NCI-H2029 (cell line): ENCODE measurements around the gene EIF4G1.

Source experiments
- DNase-seq: peaks from one replicate; lab custom pipeline; 2025; lab: John Stamatoyannopoulos, UW

The EIF4G1 gene

GRCh38 chr3:184366619-184367289 lies 52.3 kb downstream of the EIF4G1 start:
- DNase-seq = no peak

GRCh38 chr3:184368116-184368515 lies 53.7 kb downstream of the EIF4G1 start:
- no peak for DNase-seq

- no peak for DNase-seq
These were observed 54.3 kb downstream of the EIF4G1 start for GRCh38 chr3:184368586-184369183.

GRCh38 chr3:184371570-184372018 lies 57.2 kb downstream of the EIF4G1 start:
- DNase-seq = peak; percentile 96

GRCh38 chr3:184372296-184372821 lies 58.0 kb downstream of the EIF4G1 start:
- no peak for DNase-seq

- DNase-seq = no peak
These were observed 58.5 kb downstream of the EIF4G1 start for GRCh38 chr3:184372911-184373310.

- no peak for DNase-seq
These were observed 59.0 kb downstream of the EIF4G1 start for GRCh38 chr3:184373422-184373821.

GRCh38 chr3:184375747-184376461 lies 61.5 kb downstream of the EIF4G1 start:
- DNase-seq = no peak

- DNase-seq = peak; percentile 56
These were observed 63.0 kb downstream of the EIF4G1 start for GRCh38 chr3:184377374-184377773.

GRCh38 chr3:184377882-184378445 lies 63.6 kb downstream of the EIF4G1 start, which contains the start of gene THPO:
Gene THPO (minus strand): TSS chr3:184378207. CDS start chr3:184376259, 1,948 bp downstream.
- peak; percentile 50 for DNase-seq

- DNase-seq = no peak
These were observed 64.4 kb downstream of the EIF4G1 start for GRCh38 chr3:184378651-184379357.

- DNase-seq = no peak
These were observed 65.2 kb downstream of the EIF4G1 start, which contains the start of gene CHRD for GRCh38 chr3:184379358-184380184. Gene CHRD (plus strand): TSS chr3:184380054. CDS start chr3:184380319, 265 bp downstream.

GRCh38 chr3:184380185-184380626 lies 65.8 kb downstream of the EIF4G1 start:
- peak; percentile 27 for DNase-seq

- DNase-seq = no peak
These were observed 66.3 kb downstream of the EIF4G1 start for GRCh38 chr3:184380627-184381260.

- no peak for DNase-seq
These were observed 67.1 kb downstream of the EIF4G1 start for GRCh38 chr3:184381261-184382224.

GRCh38 chr3:184382326-184383032 lies 68.1 kb downstream of the EIF4G1 start:
- DNase-seq = no peak

- no peak for DNase-seq
These were observed 68.8 kb downstream of the EIF4G1 start for GRCh38 chr3:184383033-184383740.

- DNase-seq = no peak
These were observed 69.9 kb downstream of the EIF4G1 start for GRCh38 chr3:184384342-184384741.
